Neural progenitor cell (in vitro differentiated cells): ENCODE data around the gene VWF. TPM values are rescaled to one million over a fixed set of nuclear protein-coding genes. Genes with fewer than 3 reads are reported as not detected.
A peak's percentile ranks its signal among the peaks of the same experiment; 100 is the strongest.

Experiments
- DNase-seq: peaks from one replicate; pipeline ENCODE4 v3.0.0-alpha.2; 2016; ENCODE audit warnings: low spot score
- H2AFZ ChIP-seq: fragments of 200-600 bp; sonication (generic); replicated peaks from 2 replicates; pipeline ENCODE4 v1.6.1; 2016; ENCODE audit warnings: antibody characterized with exemption
- H3F3A ChIP-seq: fragments of 200-600 bp; sonication (generic); 2 replicates; pipeline ENCODE4 v1.6.1; 2016; ENCODE audit warnings: antibody characterized with exemption, low read depth
- H3K27ac ChIP-seq: fragments of 200-600 bp; sonication (generic); 2 replicates; pipeline ENCODE4 v1.5.1; 2016; ENCODE audit warnings: mild to moderate bottlenecking
- H3K27me3 ChIP-seq: fragments of 200-600 bp; sonication (generic); 2 replicates; pipeline ENCODE4 v1.6.1; 2016; ENCODE audit warnings: mild to moderate bottlenecking, moderate library complexity
- H3K36me3 ChIP-seq: fragments of 200-600 bp; sonication (generic); 2 replicates; pipeline ENCODE4 v1.5.1; 2016
- H3K4me1 ChIP-seq: fragments of 200-600 bp; sonication (generic); 2 replicates; pipeline ENCODE4 v1.6.1; 2016; ENCODE audit warnings: mixed run types
- H3K4me2 ChIP-seq: fragments of 200-600 bp; sonication (generic); 2 replicates; pipeline ENCODE4 v1.6.1; 2016
- H3K4me3 ChIP-seq: fragments of 200-600 bp; sonication (generic); 2 replicates; pipeline ENCODE4 v1.5.1; 2016
- H3K79me2 ChIP-seq: fragments of 200-600 bp; sonication (generic); 2 replicates; pipeline ENCODE4 v1.6.1; 2016; ENCODE audit warnings: low read depth
- H3K9ac ChIP-seq: fragments of 200-600 bp; sonication (generic); 2 replicates; pipeline ENCODE4 v1.6.1; 2016
- H3K9me3 ChIP-seq: fragments of 200-600 bp; sonication (generic); 2 replicates; pipeline ENCODE4 v1.5.1; 2016; ENCODE audit warnings: low read depth
- H4K20me1 ChIP-seq: fragments of 200-600 bp; sonication (generic); 2 replicates; pipeline ENCODE4 v1.6.1; 2016; ENCODE audit warnings: low read depth
- H3K27ac Mint-ChIP-seq: 3 replicates; pipeline ENCODE4 v1.8.0; 2021; ENCODE audit warnings: mixed read lengths
- H3K27me3 Mint-ChIP-seq: 2 replicates; pipeline ENCODE4 v1.8.0; 2022; ENCODE audit warnings: low read depth, mild to moderate bottlenecking, inconsistent platforms, moderate library complexity, mixed read lengths; ENCODE audit not compliant: insufficient read depth
- H3K36me3 Mint-ChIP-seq: 3 replicates; pipeline ENCODE4 v1.8.0; 2021; ENCODE audit warnings: mixed read lengths
- H3K4me1 Mint-ChIP-seq: 3 replicates; pipeline ENCODE4 v1.8.0; 2021; ENCODE audit warnings: mixed read lengths
- H3K4me3 Mint-ChIP-seq: 3 replicates; pipeline ENCODE4 v1.8.0; 2021; ENCODE audit warnings: mild to moderate bottlenecking, moderate library complexity, mixed read lengths
- H3K9me3 Mint-ChIP-seq: 3 replicates; pipeline ENCODE4 v1.8.0; 2020; ENCODE audit warnings: mixed read lengths
- EZH2 ChIP-seq: fragments of 200-600 bp; sonication (generic); IDR thresholded peaks from 2 replicates; pipeline ENCODE4 v1.6.1; 2017; ENCODE audit warnings: antibody characterized with exemption, mild to moderate bottlenecking, moderate library complexity
- EZH2phosphoT487 ChIP-seq: fragments of 200-600 bp; sonication (generic); IDR thresholded peaks from 2 replicates; pipeline ENCODE4 v1.6.1; 2017; ENCODE audit warnings: antibody characterized with exemption
- total RNA-seq: library from RNA; depleted of rRNA; stranded (reverse); fragments of >200 nt; gene quantifications from 2 replicates; pipeline ENCODE4 v1.2.3, GENCODE V29; 2015; ENCODE audit warnings: low replicate concordance
- TF ChIP-seq, protein P1 (sequence below): fragments of 200-600 bp; sonication (generic); IDR thresholded peaks from 2 replicates; pipeline ENCODE4 v1.5.1; 2017; ENCODE audit warnings: antibody characterized with exemption, mild to moderate bottlenecking

Gene VWF
- total RNA-seq, 1 donor from 2014 or later, result 8.0 TPM

DNA sequence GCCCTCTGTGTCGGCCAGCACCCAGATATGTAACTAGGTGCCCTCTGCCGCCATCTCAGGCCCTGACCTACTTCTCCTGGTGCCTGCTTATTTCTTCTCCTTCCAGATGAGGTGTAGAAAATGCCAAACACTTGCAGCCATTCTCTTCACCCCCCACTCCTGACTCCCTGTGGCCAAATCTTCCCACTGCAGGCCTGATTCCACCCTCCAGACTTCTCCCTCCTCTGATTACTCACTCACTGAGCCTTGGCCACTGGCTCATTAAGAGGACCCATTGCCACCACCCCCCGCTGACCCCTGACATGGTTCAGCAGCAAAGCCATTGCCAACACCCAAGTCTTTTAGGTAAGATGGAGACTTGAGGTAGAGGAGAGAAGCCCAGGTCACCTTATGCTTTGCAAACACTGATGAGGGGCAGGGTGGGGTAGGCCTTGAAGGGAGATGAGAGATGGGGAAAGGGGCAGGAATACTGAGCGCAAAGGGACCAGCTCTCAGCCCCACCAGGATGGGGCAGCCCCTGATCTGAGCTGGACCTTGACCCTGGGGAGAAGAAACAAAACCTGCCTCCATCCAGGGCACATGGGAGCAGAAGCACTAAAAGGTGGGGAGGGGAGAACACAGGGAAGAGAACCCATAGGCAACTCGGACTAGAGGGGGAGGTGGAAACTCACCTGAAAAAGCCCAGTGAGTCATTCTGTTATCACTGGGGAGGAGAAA is 154.3 kb downstream of the VWF start:
- Histone ChIP-seq H3K4me3 (no peak overlapping the region), H3K9ac (no peak overlapping the region), H4K20me1 (no peaks in the 10 kb centered on the region), H3K79me2 (no peaks in the 10 kb centered on the region), H3K36me3 (no peaks in the 10 kb centered on the region), H3K4me2 (no peak overlapping the region), H3F3A (no peaks in the 10 kb centered on the region), H3K9me3 (no peaks in the 10 kb centered on the region), H2AFZ (no peak overlapping the region), H3K4me1 (peaks cover 14% of the 10 kb centered on the region), H3K27me3 (no peaks in the 10 kb centered on the region), H3K27ac (no peak overlapping the region)
- Mint-ChIP-seq H3K36me3 (no peaks in the 10 kb centered on the region), H3K4me1 (peaks cover 24% of the 10 kb centered on the region), H3K9me3 (no peaks in the 10 kb centered on the region), H3K27me3 (peaks cover 8% of the 10 kb centered on the region), H3K4me3 (no peak overlapping the region), H3K27ac (no peak overlapping the region)
- DNase-seq, result no peak
- TF ChIP-seq, protein P1, sequence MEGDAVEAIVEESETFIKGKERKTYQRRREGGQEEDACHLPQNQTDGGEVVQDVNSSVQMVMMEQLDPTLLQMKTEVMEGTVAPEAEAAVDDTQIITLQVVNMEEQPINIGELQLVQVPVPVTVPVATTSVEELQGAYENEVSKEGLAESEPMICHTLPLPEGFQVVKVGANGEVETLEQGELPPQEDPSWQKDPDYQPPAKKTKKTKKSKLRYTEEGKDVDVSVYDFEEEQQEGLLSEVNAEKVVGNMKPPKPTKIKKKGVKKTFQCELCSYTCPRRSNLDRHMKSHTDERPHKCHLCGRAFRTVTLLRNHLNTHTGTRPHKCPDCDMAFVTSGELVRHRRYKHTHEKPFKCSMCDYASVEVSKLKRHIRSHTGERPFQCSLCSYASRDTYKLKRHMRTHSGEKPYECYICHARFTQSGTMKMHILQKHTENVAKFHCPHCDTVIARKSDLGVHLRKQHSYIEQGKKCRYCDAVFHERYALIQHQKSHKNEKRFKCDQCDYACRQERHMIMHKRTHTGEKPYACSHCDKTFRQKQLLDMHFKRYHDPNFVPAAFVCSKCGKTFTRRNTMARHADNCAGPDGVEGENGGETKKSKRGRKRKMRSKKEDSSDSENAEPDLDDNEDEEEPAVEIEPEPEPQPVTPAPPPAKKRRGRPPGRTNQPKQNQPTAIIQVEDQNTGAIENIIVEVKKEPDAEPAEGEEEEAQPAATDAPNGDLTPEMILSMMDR, result peak; percentile 13
- TF ChIP-seq EZH2, result no peak

DNA sequence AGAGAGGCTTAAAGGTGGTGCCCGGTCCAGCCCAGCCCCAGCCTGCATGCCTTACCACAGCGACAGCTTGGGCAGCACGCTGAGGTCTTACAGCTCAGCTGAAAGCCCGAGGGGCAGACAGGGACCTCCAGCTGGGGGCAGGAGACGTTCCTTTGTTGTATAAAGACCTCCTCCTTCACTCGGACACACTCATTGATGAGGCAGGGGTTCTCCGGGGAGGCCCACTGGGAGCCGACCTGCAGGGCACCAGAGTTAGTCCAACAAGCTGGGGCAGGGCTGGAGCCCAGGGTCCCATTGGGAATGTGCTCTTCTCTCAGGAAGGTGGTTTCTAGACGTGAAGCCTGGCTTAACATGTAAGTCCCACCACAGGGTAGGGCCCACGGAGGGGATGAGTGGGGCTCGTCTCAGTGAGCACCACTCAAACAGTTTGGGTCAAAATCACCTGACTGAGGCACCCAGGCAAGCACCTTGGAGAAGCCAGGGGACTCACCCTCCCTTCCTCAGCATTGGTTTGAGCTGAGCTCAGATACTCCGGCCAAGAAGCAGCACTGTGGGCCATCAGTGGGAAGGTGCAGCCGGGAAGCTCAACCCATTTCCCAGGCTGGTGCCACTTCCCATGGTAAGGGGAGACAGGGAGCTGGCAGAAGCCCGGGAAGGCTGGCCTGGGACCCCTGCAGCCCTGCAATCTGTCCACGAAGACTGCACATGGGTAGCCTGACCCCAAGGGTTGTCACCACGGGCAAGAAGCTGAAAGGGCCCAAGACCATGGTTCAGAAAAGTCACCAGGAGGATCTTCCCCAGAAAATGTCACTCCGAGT is 155.1 kb downstream of the VWF start:
- H3F3A ChIP-seq, result peaks cover under 1% of the 10 kb centered on the region
- H3K36me3 ChIP-seq, result no peaks in the 10 kb centered on the region
- H3K4me1 ChIP-seq, result peaks cover 22% of the 10 kb centered on the region
- H3K27ac ChIP-seq, result no peak overlapping the region
- no peaks in the 10 kb centered on the region for H4K20me1 ChIP-seq
- H3K79me2 ChIP-seq, result no peaks in the 10 kb centered on the region
- Mint-ChIP-seq H3K9me3 (no peaks in the 10 kb centered on the region), H3K36me3 (no peaks in the 10 kb centered on the region), H3K4me1 (peaks cover 32% of the 10 kb centered on the region), H3K27me3 (peaks cover 8% of the 10 kb centered on the region), H3K4me3 (no peak overlapping the region), H3K27ac (no peak overlapping the region)
- H3K9ac ChIP-seq, result no peak overlapping the region
- no peaks in the 10 kb centered on the region for H3K27me3 ChIP-seq
- peak overlapping the region; percentile 23 for H2AFZ ChIP-seq
- DNase-seq, result peak; percentile 41
- H3K4me3 ChIP-seq, result no peak overlapping the region
- peak overlapping the region; percentile 35 for H3K4me2 ChIP-seq
- H3K9me3 ChIP-seq, result no peaks in the 10 kb centered on the region
- TF ChIP-seq, protein P1, result no peak
- no peak for TF ChIP-seq EZH2phosphoT487
- no peak for TF ChIP-seq EZH2

DNA sequence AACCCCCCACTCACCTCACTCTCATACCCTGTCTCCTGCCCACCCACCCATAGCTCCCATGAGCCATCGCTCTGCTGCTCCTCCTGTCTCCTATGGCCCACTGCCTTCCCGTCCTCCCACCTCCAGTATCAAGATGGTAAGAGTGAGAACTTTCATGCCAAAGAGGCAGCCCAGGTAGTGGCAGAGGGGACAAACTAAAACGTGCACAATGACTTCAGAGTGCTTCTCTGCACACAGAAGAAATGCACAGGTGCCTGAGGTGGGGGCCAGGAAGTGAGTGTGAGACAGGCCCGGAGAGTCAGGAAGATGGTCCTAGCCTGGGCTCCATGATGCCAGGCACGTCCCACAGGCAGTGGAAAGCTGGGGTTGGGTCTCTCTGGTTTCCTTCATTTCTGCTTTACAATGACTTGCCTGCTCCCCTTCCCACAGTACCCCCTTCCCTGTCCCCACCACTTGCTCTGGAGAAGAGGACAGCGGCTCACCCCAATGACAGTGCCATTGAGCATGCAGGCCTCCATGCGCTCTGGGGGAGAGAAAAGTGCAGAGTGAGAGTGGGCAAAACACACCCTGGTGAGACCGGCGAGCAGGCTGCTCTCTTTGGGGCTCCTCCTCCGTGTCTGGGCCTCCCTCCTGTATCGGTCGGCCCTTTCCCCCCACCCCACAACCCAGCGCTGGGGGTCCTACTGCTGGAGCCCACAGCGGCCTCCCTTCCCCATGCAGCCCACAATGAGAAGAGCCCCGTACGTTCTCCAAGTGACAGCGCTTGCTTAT is 156.6 kb downstream of the VWF start:
- H3K36me3 Mint-ChIP-seq, result no peaks in the 10 kb centered on the region
- H3K27me3 Mint-ChIP-seq, result peaks cover 8% of the 10 kb centered on the region
- TF ChIP-seq EZH2phosphoT487 (no peak), EZH2 (no peak)
- TF ChIP-seq, protein P1, result no peak
- peaks cover 42% of the 10 kb centered on the region for H3K4me1 Mint-ChIP-seq
- no peak overlapping the region for H2AFZ ChIP-seq
- no peak overlapping the region for H3K27ac ChIP-seq
- no peak for DNase-seq
- H3K27me3 ChIP-seq, result no peaks in the 10 kb centered on the region
- no peak overlapping the region for H3K4me3 Mint-ChIP-seq
- H3K9me3 Mint-ChIP-seq, result no peaks in the 10 kb centered on the region
- no peaks in the 10 kb centered on the region for H4K20me1 ChIP-seq
- peaks cover 4% of the 10 kb centered on the region for H3F3A ChIP-seq
- no peaks in the 10 kb centered on the region for H3K36me3 ChIP-seq
- H3K27ac Mint-ChIP-seq, result no peak overlapping the region
- H3K9me3 ChIP-seq, result no peaks in the 10 kb centered on the region
- no peaks in the 10 kb centered on the region for H3K79me2 ChIP-seq
- H3K4me2 ChIP-seq, result no peak overlapping the region
- H3K4me3 ChIP-seq, result no peak overlapping the region
- H3K4me1 ChIP-seq, result peaks cover 22% of the 10 kb centered on the region
- no peak overlapping the region for H3K9ac ChIP-seq
